T-helper 2 cell treated with Interferon-gamma antibody and Interleukin-4, amounts not matched to agents 5 μg/mL and 100 μg/mL, for 36 hours (primary cell): ENCODE measurements around the gene CDC20B.

Experiments used
- DNase-seq: peaks from one replicate; pipeline ENCODE4 v3.0.0; 2021; ENCODE audit warnings: low spot score
- H3K27ac Mint-ChIP-seq: one replicate; pipeline ENCODE4 v1.8.0; 2021; ENCODE audit warnings: mild to moderate bottlenecking, mixed read lengths
- H3K27me3 Mint-ChIP-seq: one replicate; pipeline ENCODE4 v1.8.0; 2021; ENCODE audit warnings: low read depth, mixed read lengths
- H3K36me3 Mint-ChIP-seq: one replicate; pipeline ENCODE4 v1.8.0; 2021; ENCODE audit warnings: low read depth, mixed read lengths
- H3K4me1 Mint-ChIP-seq: one replicate; pipeline ENCODE4 v1.8.0; 2021; ENCODE audit warnings: low read depth, mixed read lengths
- H3K4me3 Mint-ChIP-seq: one replicate; pipeline ENCODE4 v1.8.0; 2022; ENCODE audit warnings: mild to moderate bottlenecking, moderate library complexity, mixed read lengths
- H3K9me3 Mint-ChIP-seq: one replicate; pipeline ENCODE4 v1.8.0; 2021; ENCODE audit warnings: mixed read lengths

CDC20B gene

DNA sequence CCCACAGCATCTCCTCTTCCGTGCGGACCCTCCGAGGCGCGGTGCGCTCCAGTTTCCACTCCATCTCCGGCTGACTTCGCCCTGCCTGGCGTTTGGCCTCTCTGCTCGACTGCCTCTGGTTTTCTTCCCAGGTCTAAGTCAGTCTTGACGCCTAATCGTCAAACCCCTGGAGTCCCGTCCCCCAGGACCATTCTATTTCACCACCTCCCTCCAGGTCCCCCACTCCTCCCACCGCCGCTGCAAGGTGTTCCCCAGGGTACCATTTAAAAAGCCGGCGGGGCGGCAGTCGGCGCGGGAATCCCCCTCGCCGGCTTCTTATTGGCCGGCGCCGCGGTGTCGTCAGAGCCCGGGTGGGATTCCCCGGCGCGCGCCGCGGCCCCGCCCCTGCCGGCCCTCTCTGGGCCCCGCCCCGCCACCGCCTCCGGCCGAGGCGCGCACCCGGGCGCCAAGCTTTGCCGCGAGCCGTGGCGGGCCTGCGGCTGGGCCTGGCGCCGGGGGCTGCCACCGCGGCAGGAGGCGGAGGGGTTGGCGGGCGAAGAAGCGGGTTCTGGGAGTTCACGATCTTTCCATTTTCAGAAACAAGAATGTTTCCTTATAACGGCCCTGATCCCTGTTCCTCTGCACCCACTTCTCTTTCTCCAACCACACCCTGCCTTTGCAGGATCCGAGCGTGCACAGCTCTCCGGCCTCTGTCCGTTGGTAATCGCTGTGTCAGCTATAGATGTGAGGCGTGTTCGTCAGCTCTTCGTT lies at the start of gene CDC20B:
CDC20B (minus strand) TSS at position 241 of the 750 bp plus-strand sequence; CDS start at position 64, 177 bp downstream.
- DNase-seq = peak; percentile 83
- Mint-ChIP-seq H3K27ac (peak within 1 kb of the TSS; percentile 67), H3K27me3 (peaks cover 74% of the 10 kb centered on the region), H3K4me1 (peaks cover 31% of the 10 kb centered on the region), H3K9me3 (no peaks in the 10 kb centered on the region), H3K4me3 (peak within 1 kb of the TSS; percentile 85), H3K36me3 (no peaks in the 10 kb centered on the region)

GRCh38 chr5:55222092-55222984 lies 49.4 kb upstream of the CDC20B start:
- Mint-ChIP-seq H3K4me1 (peaks cover 24% of the 10 kb centered on the region), H3K9me3 (no peaks in the 10 kb centered on the region), H3K4me3 (peak overlapping the region; percentile 37), H3K27me3 (peaks cover 85% of the 10 kb centered on the region), H3K27ac (peak overlapping the region; percentile 12), H3K36me3 (no peaks in the 10 kb centered on the region)
- no peak for DNase-seq

DNA sequence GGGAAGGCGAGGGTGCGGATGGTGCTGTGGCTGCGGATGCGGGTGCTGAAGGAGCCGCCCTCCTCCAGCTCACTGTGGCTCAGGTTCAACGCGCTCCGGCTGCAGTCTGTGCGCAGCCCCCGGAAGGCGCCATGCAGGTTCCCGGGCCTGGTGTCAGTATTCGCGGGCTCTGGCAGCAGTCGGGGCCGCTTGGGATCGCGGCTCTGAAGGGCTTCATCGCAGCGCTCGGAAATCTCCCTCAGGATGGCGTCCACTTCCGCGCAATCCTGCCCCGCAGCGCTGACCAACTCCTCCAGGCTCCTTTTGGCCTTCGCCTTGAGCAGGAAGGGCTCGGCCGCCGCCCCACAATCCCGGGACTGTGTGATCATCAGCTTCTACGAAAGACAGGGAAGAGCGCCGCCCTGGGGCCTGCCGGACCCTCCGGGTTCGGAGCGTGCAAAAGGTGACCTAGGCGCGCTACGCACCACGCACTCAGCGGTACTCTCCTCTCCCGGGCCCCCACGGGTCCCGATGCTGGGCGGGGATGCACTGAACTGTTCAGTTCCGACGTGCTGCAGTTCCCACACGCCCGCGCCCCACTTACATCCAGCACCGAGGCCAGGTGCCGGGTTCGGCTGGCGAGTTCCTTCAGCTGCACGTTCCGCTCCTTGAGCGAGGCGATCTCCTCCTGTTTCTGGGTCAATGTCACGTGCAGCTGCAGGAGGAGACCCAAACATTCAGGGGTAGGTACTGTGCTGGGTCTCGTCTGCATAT lies 47.6 kb upstream of the CDC20B start:
- Mint-ChIP-seq H3K4me1 (peaks cover 18% of the 10 kb centered on the region), H3K36me3 (no peaks in the 10 kb centered on the region), H3K4me3 (peak overlapping the region; percentile 73), H3K27ac (no peak overlapping the region), H3K9me3 (no peaks in the 10 kb centered on the region), H3K27me3 (peaks cover 84% of the 10 kb centered on the region)
- DNase-seq = no peak

GRCh38 chr5:55219770-55220169 lies 46.8 kb upstream of the CDC20B start:
- DNase-seq = no peak
- Mint-ChIP-seq H3K9me3 (no peaks in the 10 kb centered on the region), H3K4me1 (peaks cover 18% of the 10 kb centered on the region), H3K4me3 (peak overlapping the region; percentile 73), H3K36me3 (no peaks in the 10 kb centered on the region), H3K27me3 (peaks cover 75% of the 10 kb centered on the region), H3K27ac (no peak overlapping the region)

GRCh38 chr5:55218967-55219366 lies 46.0 kb upstream of the CDC20B start:
- peaks cover 18% of the 10 kb centered on the region for H3K4me1 Mint-ChIP-seq
- no peak overlapping the region for H3K4me3 Mint-ChIP-seq
- DNase-seq = no peak
- no peaks in the 10 kb centered on the region for H3K9me3 Mint-ChIP-seq
- H3K27me3 Mint-ChIP-seq = peaks cover 67% of the 10 kb centered on the region
- no peak overlapping the region for H3K27ac Mint-ChIP-seq
- no peaks in the 10 kb centered on the region for H3K36me3 Mint-ChIP-seq

GRCh38 chr5:55211184-55211874 lies 38.4 kb upstream of the CDC20B start:
- no peaks in the 10 kb centered on the region for H3K9me3 Mint-ChIP-seq
- H3K27ac Mint-ChIP-seq = no peak overlapping the region

DNA sequence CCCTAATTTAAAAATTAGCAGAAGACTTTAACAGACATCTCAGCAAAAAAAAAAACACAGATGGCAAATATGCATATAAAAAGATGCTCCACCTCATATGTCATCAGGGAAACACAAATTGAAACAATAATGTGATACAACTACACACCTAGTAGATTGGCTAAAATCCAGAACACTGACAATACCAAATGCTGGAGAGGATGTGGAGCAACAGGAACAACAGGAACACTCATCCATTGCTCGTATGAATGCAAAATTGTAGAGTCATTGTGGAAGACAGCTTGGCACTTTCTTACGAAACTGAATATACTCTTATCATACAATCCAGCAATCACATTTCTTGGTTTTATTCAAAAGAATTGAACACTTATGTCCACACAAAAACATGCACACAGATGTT lies 32.0 kb upstream of the CDC20B start:
- no peak overlapping the region for H3K27ac Mint-ChIP-seq
- peaks cover 6% of the 10 kb centered on the region for H3K4me1 Mint-ChIP-seq
- H3K9me3 Mint-ChIP-seq = no peaks in the 10 kb centered on the region
- H3K36me3 Mint-ChIP-seq = no peaks in the 10 kb centered on the region
- peaks cover 56% of the 10 kb centered on the region for H3K27me3 Mint-ChIP-seq
- DNase-seq = no peak
- no peak overlapping the region for H3K4me3 Mint-ChIP-seq

More at GRCh38 chr5:55211184-55211874, 38.4 kb upstream of the CDC20B start:
- H3K4me3 Mint-ChIP-seq = no peak overlapping the region
- H3K27me3 Mint-ChIP-seq = peaks cover 45% of the 10 kb centered on the region
- no peaks in the 10 kb centered on the region for H3K36me3 Mint-ChIP-seq
- peaks cover 1% of the 10 kb centered on the region for H3K4me1 Mint-ChIP-seq
- DNase-seq = no peak

- no peak for DNase-seq
- Mint-ChIP-seq H3K4me3 (no peak overlapping the region), H3K36me3 (no peaks in the 10 kb centered on the region), H3K27ac (no peak overlapping the region), H3K9me3 (no peaks in the 10 kb centered on the region), H3K27me3 (peaks cover 68% of the 10 kb centered on the region), H3K4me1 (no peaks in the 10 kb centered on the region)
These were observed 18.2 kb upstream of the CDC20B start for GRCh38 chr5:55191165-55191564.

- Mint-ChIP-seq H3K4me1 (no peaks in the 10 kb centered on the region), H3K27me3 (peaks cover 67% of the 10 kb centered on the region), H3K4me3 (no peak overlapping the region), H3K9me3 (no peaks in the 10 kb centered on the region), H3K27ac (no peak overlapping the region), H3K36me3 (no peaks in the 10 kb centered on the region)
- no peak for DNase-seq
These were observed 15.9 kb upstream of the CDC20B start for GRCh38 chr5:55188656-55189540.

DNA sequence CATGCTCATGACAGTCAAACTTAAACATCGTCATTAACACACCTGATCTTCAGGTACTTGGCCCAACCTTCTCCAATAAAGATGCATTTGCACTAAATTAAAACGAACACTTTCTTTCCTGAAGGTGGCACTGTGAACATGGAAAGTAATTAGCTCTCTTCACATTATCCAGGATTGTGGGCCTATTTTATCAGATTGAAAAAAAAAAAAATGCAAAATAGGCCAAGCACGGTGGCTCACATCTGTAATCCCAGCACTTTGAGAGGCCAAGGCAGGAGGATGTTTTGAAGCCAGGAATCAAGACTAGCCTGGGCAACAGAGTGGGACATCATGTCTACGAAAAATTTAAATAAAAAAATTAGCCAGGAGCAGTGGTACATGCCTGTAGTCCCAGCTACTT lies 14.4 kb upstream of the CDC20B start:
- no peak overlapping the region for H3K4me3 Mint-ChIP-seq
- no peak for DNase-seq
- H3K27ac Mint-ChIP-seq = no peak overlapping the region
- no peaks in the 10 kb centered on the region for H3K36me3 Mint-ChIP-seq
- H3K27me3 Mint-ChIP-seq = peaks cover 65% of the 10 kb centered on the region
- H3K4me1 Mint-ChIP-seq = no peaks in the 10 kb centered on the region
- H3K9me3 Mint-ChIP-seq = no peaks in the 10 kb centered on the region

DNA sequence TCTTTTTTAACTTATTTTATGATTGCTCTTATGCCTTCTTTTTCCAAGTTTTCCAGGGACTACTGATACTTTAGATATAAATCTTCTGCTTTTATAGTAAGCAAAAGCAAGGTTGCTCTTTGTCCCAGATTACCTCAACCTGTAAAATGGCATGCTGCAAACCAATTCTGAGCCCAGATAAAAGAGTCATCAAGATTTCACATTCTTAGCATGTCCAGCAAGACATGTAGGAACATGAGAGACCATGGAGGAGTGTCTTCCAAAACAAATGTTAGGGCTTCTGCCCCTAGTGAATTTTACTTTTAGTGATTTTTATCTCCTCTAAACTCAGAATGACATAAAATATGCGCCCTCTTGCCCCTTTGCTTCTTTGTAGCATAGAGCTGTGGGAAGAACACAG lies 7.0 kb upstream of the CDC20B start:
- no peak for DNase-seq
- Mint-ChIP-seq H3K27ac (no peak overlapping the region), H3K36me3 (no peaks in the 10 kb centered on the region)

GRCh38 chr5:55177078-55177477 lies 4.1 kb upstream of the CDC20B start:
- Mint-ChIP-seq H3K4me3 (peak overlapping the region; percentile 80), H3K27me3 (peaks cover 86% of the 10 kb centered on the region), H3K36me3 (no peaks in the 10 kb centered on the region), H3K27ac (no peak overlapping the region), H3K9me3 (no peaks in the 10 kb centered on the region), H3K4me1 (peaks cover 31% of the 10 kb centered on the region)
- DNase-seq = no peak

More for the DNA sequence above, 7.0 kb upstream of the CDC20B start:
- Mint-ChIP-seq H3K4me1 (peaks cover 18% of the 10 kb centered on the region), H3K9me3 (no peaks in the 10 kb centered on the region), H3K27me3 (peaks cover 83% of the 10 kb centered on the region), H3K4me3 (no peak overlapping the region)
